ENCODE results near the gene CPHXL2.

Gene CPHXL2

GRCh38 chr16:75647112-75647491, 29.7 kb downstream of the CPHXL2 start:
- TF ChIP-seq CTCF (IDR thresholded peaks at IDR 0.05; ENCODE audit: extremely low read depth, missing control alignments): no peak
- DNase-seq (ENCODE audit: low spot score): no peak

GRCh38 chr16:75644240-75645012, 32.4 kb downstream of the CPHXL2 start:
- no peak for TF ChIP-seq CTCF (IDR thresholded peaks at IDR 0.05; ENCODE audit: extremely low read depth, missing control alignments)
- no peak for DNase-seq (ENCODE audit: low spot score)

GRCh38 chr16:75640598-75640997, 36.2 kb downstream of the CPHXL2 start:
- DNase-seq (ENCODE audit: low spot score): no peak
- TF ChIP-seq CTCF (IDR thresholded peaks at IDR 0.05; ENCODE audit: extremely low read depth, missing control alignments): no peak

- DNase-seq (ENCODE audit: low spot score): no peak
- no peak for TF ChIP-seq CTCF (IDR thresholded peaks at IDR 0.05; ENCODE audit: extremely low read depth, missing control alignments)
Measured at GRCh38 chr16:75635036-75635435, 41.8 kb downstream of the CPHXL2 start.

GRCh38 chr16:75632857-75633256, 44.0 kb downstream of the CPHXL2 start:
- no peak for TF ChIP-seq CTCF (IDR thresholded peaks at IDR 0.05; ENCODE audit: extremely low read depth, missing control alignments)
- no peak for DNase-seq (ENCODE audit: low spot score)

- no peak for DNase-seq (ENCODE audit: low spot score)
- no peak for TF ChIP-seq CTCF (IDR thresholded peaks at IDR 0.05; ENCODE audit: extremely low read depth, missing control alignments)
Measured at GRCh38 chr16:75630052-75630451, 46.8 kb downstream of the CPHXL2 start.

GRCh38 chr16:75629132-75629531, 47.7 kb downstream of the CPHXL2 start:
- TF ChIP-seq CTCF (IDR thresholded peaks at IDR 0.05; ENCODE audit: extremely low read depth, missing control alignments): no peak
- DNase-seq (ENCODE audit: low spot score): no peak
